SK-N-SH (cell line): ENCODE measurements around the gene MYO1D. TPM values are rescaled to one million over a fixed set of nuclear protein-coding genes. Genes with fewer than 3 reads are reported as not detected.

Source experiments
- CTCF ChIA-PET: fragments of 300-600, 350-600 bp; formaldehyde crosslinking; extraction: SDS; loops from one replicate; lab custom pipeline; 2021; lab: Yijun Ruan, JAX
- POLR2A ChIA-PET: fragments of 350-600 bp; sonication (Branson Sonifier 250); formaldehyde crosslinking; extraction: SDS; loops from one replicate; lab custom pipeline; 2020; ENCODE audit warnings: antibody characterized with exemption, inconsistent platforms; lab: Yijun Ruan, JAX
- DNase-seq: peaks from one replicate; pipeline ENCODE4 v3.0.0; 2012
- H2AFZ ChIP-seq: fragments of 200-600 bp; sonication (generic); 2 replicates; pipeline ENCODE4 v1.8.1; 2016; ENCODE audit warnings: antibody characterized with exemption, mild to moderate bottlenecking, low read depth
- H3F3A ChIP-seq: fragments of 200-600 bp; sonication (generic); replicated peaks from 2 replicates; pipeline ENCODE3; 2016; ENCODE audit warnings: antibody characterized with exemption, mild to moderate bottlenecking; ENCODE audit not compliant: insufficient read depth
- H3K27ac ChIP-seq, 2 experiments: fragments of 200-500 bp in 1 of 2; fragments of 200-600 bp in 1 of 2; sonication (Bioruptor generic) in 1 of 2; sonication (generic), shearing (Covaris generic) in 1 of 2; 2 replicates each; pipeline versions ENCODE4 v1.5.1 to v1.6.1; 2014 to 2016; ENCODE audit warnings: low read depth in 2 of 2, inconsistent platforms in 1 of 2, low read length in 1 of 2, mild to moderate bottlenecking in 1 of 2, mixed read lengths in 1 of 2
- H3K27me3 ChIP-seq: fragments of 200-600 bp; sonication (generic), shearing (Covaris generic); 2 replicates; pipeline ENCODE4 v1.6.1; 2016; ENCODE audit warnings: mixed run types; ENCODE audit not compliant: insufficient read depth
- H3K36me3 ChIP-seq, 2 experiments: fragments of 200-500 bp in 1 of 2; fragments of 200-600 bp in 1 of 2; sonication (Bioruptor generic) in 1 of 2; sonication (generic) in 1 of 2; replicated peaks in 1 of 2; 2 replicates each; pipeline versions ENCODE3 to v1.5.1; 2014 to 2016; ENCODE audit warnings: low read length in 1 of 2, mild to moderate bottlenecking in 1 of 2; ENCODE audit not compliant: insufficient read depth in 2 of 2, control insufficient read depth in 1 of 2
- H3K4me1 ChIP-seq, 2 experiments: fragments of 200-500 bp in 1 of 2; fragments of 200-600 bp in 1 of 2; sonication (Bioruptor generic) in 1 of 2; sonication (generic), shearing (Covaris generic) in 1 of 2; 2 replicates each; pipeline versions ENCODE4 v1.5.1 to v1.6.1; 2014 to 2016; ENCODE audit warnings: low read depth in 1 of 2, low read length in 1 of 2, mixed run types in 1 of 2; ENCODE audit not compliant: insufficient read depth in 2 of 2, control insufficient read depth in 1 of 2
- H3K4me2 ChIP-seq: fragments of 200-600 bp; sonication (generic), shearing (Covaris generic); 2 replicates; pipeline ENCODE4 v1.6.1; 2017; ENCODE audit warnings: mixed run types
- H3K4me3 ChIP-seq, 2 experiments: fragments of 200-500 bp in 1 of 2; fragments of 200-600 bp in 1 of 2; sonication (Bioruptor generic) in 1 of 2; sonication (generic), shearing (Covaris generic) in 1 of 2; 2 replicates each; pipeline versions ENCODE4 v1.5.1 to v1.8.1; 2014 to 2016; ENCODE audit warnings: low read depth in 2 of 2, inconsistent platforms in 1 of 2, low read length in 1 of 2, mild to moderate bottlenecking in 1 of 2, mixed read lengths in 1 of 2, moderate library complexity in 1 of 2
- H3K79me2 ChIP-seq: fragments of 200-600 bp; sonication (generic); 2 replicates; pipeline ENCODE4 v1.8.1; 2017; ENCODE audit warnings: mild to moderate bottlenecking; ENCODE audit not compliant: insufficient read depth
- H3K9ac ChIP-seq: fragments of 200-600 bp; sonication (generic); 2 replicates; pipeline ENCODE4 v1.6.1; 2017; ENCODE audit warnings: mixed run types
- H3K9me2 ChIP-seq: fragments of 200-600 bp; sonication (generic); 2 replicates; pipeline ENCODE4 v1.6.1; 2017; ENCODE audit warnings: mixed run types
- H3K9me3 ChIP-seq: fragments of 200-600 bp; sonication (generic); 2 replicates; pipeline ENCODE4 v1.6.1; 2017; ENCODE audit warnings: mixed run types, mild to moderate bottlenecking, moderate library complexity
- H4K20me1 ChIP-seq: fragments of 200-600 bp; sonication (generic); 2 replicates; pipeline ENCODE4 v1.6.1; 2017; ENCODE audit warnings: mild to moderate bottlenecking, mixed run types; ENCODE audit not compliant: insufficient read depth
- EP300 ChIP-seq, 2 experiments: IDR thresholded peaks; 2 replicates each; pipeline versions ENCODE4 v1.4.0 to v1.6.1; 2012; ENCODE audit warnings: borderline replicate concordance in 1 of 2, low read depth in 1 of 2, low read length in 1 of 2
- MXI1 ChIP-seq: IDR thresholded peaks from 2 replicates; pipeline ENCODE4 v1.6.1; 2012; ENCODE audit warnings: mild to moderate bottlenecking, low read depth, low read length, improper control_type of control experiment
- REST ChIP-seq: IDR thresholded peaks from 2 replicates; pipeline ENCODE4 v1.6.1; 2012; ENCODE audit warnings: mild to moderate bottlenecking, low read depth, low read length, moderate library complexity
- TAF1 ChIP-seq: IDR thresholded peaks from 2 replicates; pipeline ENCODE4 v1.6.1; 2012; ENCODE audit warnings: low read depth, mild to moderate bottlenecking, low read length, moderate library complexity, borderline replicate concordance
- TEAD4 ChIP-seq: IDR thresholded peaks from 2 replicates; pipeline ENCODE4 v1.4.0; 2012; ENCODE audit warnings: mild to moderate bottlenecking, borderline replicate concordance; ENCODE audit not compliant: insufficient read depth
- WGBS: methylation state at CpG from one replicate; pipeline ENCODE4 v1.1.6; 2017; ENCODE audit warnings: low lambda C conversion rate; 5-methylcytosine and 5-hydroxymethylcytosine counted together
- polyA plus RNA-seq, 3 experiments: library from polyadenylated mRNA; depleted of rRNA; stranded (reverse); fragments of >200 nt; gene quantifications; 2 replicates each; pipeline ENCODE4 v1.2.3, GENCODE V29; 2012

MYO1D gene
- polyA plus RNA-seq, 1 of the 3 experiments (the other 2 are of a cell fraction), result 20.4 TPM

GRCh38 chr17:32482568-32483320 is 394.2 kb downstream of the MYO1D start:
- Histone ChIP-seq H3K9me2 (no peaks in the 10 kb centered on the region), H3K4me2 (no peak overlapping the region), H3K36me3 (peaks cover 17 to 52% of the 10 kb centered on the region in 2 experiments), H3K4me1 (peaks cover 0 to 20% of the 10 kb centered on the region in 2 experiments; a peak in 1 of 4 replicates), H3K27me3 (no peaks in the 10 kb centered on the region), H3K27ac (peak overlapping the region; percentile 4 to 26; a peak in 3 of 4 replicates), H3K9ac (no peak overlapping the region)
- TF ChIP-seq TEAD4 (no peak), MXI1 (peak; percentile 49; the same call in 1 of the 2 replicates)
- TF ChIP-seq, all 33 proteins: peak for 1
- Histone ChIP-seq H3K4me3 (no peak overlapping the region), H3K79me2 (no peaks in the 10 kb centered on the region), H4K20me1 (no peaks in the 10 kb centered on the region), H2AFZ (no peak overlapping the region), H3F3A (peaks cover 25% of the 10 kb centered on the region), H3K9me3 (no peaks in the 10 kb centered on the region)
- POLR2A ChIA-PET, result interaction anchor here (1.2 kb wide), 1 partner anchor 19 kb away, joined by 4 read pairs; no protein-coding TSS in a partner anchor
- no peak for DNase-seq
- CTCF ChIA-PET, result interaction anchor here (0.6 to 11.0 kb wide), 17 partner anchors 12 to 395 kb away, joined by 3 to 102 read pairs (median 5); partner anchors contain the start of genes MYO1D and PSMD11
- WGBS, result 88% methylated on average over 11 of the region's 11 CpGs

DNA sequence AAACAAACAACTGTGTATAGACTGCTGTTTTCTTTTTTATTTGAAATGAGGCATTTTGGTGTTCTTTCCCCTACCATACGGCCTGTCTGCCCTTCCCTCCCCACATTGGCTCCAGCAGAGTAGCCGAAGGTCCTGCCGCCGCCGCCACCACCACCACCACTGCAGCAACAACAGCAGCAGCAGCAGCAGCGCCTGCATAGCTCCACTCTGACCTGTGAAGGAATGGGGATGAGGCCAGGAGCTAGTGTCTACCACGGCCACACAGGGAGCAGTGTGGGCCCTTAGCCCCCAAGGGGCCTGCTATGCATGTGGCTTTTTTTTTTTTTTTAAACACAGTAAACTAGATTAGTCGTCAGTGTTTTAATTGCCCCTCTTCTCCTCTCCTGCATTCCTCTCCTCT is 395.7 kb downstream of the MYO1D start:
- H3F3A ChIP-seq, result peaks cover 25% of the 10 kb centered on the region
- H3K4me2 ChIP-seq, result no peak overlapping the region
- no peak overlapping the region for H3K4me3 ChIP-seq
- TF ChIP-seq TAF1 (no peak), EP300 (IDR thresholded peaks at IDR 0.05; ENCODE audit: borderline replicate concordance in 1 of 2, low read depth in 1 of 2, low read length in 1 of 2) (no peak)
- H2AFZ ChIP-seq, result no peak overlapping the region
- H3K79me2 ChIP-seq, result no peaks in the 10 kb centered on the region
- no peaks in the 10 kb centered on the region for H3K9me3 ChIP-seq
- no peaks in the 10 kb centered on the region for H4K20me1 ChIP-seq
- no peak for DNase-seq
- peaks cover 33 to 66% of the 10 kb centered on the region in 2 experiments for H3K36me3 ChIP-seq
- WGBS, result 88% methylated on average over 6 of the region's 8 CpGs
- no peaks in the 10 kb centered on the region for H3K9me2 ChIP-seq
- H3K27me3 ChIP-seq, result no peaks in the 10 kb centered on the region
- CTCF ChIA-PET, result interaction anchor here (1.4 to 11.0 kb wide), 2 partner anchors 19 to 274 kb away, joined by 3 to 102 read pairs; no protein-coding TSS in a partner anchor
- POLR2A ChIA-PET, result no interaction called here
- no peak overlapping the region for H3K27ac ChIP-seq
- no peak overlapping the region for H3K9ac ChIP-seq
- H3K4me1 ChIP-seq, result peaks cover 0 to 17% of the 10 kb centered on the region in 2 experiments; a peak in 1 of 4 replicates

- ChIA-PET CTCF (interaction anchor here (0.7 to 5.3 kb wide), 4 partner anchors 17 to 431 kb away, joined by 3 to 39 read pairs (median 4); no protein-coding TSS in a partner anchor), POLR2A (no interaction called here)
Observed at GRCh38 chr17:32479074-32479617, 397.8 kb downstream of the MYO1D start.

More at GRCh38 chr17:32479074-32479617, 397.8 kb downstream of the MYO1D start:
- H3F3A ChIP-seq, result peaks cover 12% of the 10 kb centered on the region
- no peaks in the 10 kb centered on the region for H3K9me2 ChIP-seq
- H4K20me1 ChIP-seq, result no peaks in the 10 kb centered on the region
- no peak overlapping the region for H3K4me2 ChIP-seq
- no peak overlapping the region for H2AFZ ChIP-seq
- 92% methylated on average over 3 of the region's 5 CpGs for WGBS
- no peak for DNase-seq
- TF ChIP-seq TEAD4 (no peak), REST (no peak)
- H3K9ac ChIP-seq, result no peak overlapping the region
- no peak overlapping the region for H3K27ac ChIP-seq
- no peaks in the 10 kb centered on the region for H3K9me3 ChIP-seq
- H3K36me3 ChIP-seq, result peaks cover 51 to 82% of the 10 kb centered on the region in 2 experiments
- no peak overlapping the region for H3K4me3 ChIP-seq
- no peaks in the 10 kb centered on the region for H3K79me2 ChIP-seq
- H3K27me3 ChIP-seq, result no peaks in the 10 kb centered on the region
- H3K4me1 ChIP-seq, result peaks cover 0 to 12% of the 10 kb centered on the region in 2 experiments; a peak in 1 of 4 replicates
